ENCODE results near the gene ST3GAL6. TPM values are rescaled to one million over a fixed set of nuclear protein-coding genes. Genes with fewer than 3 reads are reported as not detected.

ST3GAL6 gene
- polyA plus RNA-seq, 1 donor from 2014 or later = not detected

GRCh38 chr3:98793971-98794370 lies 30.8 kb downstream of the ST3GAL6 start:
- Mint-ChIP-seq H3K9me3 (no peaks in the 10 kb centered on the region), H3K4me1 (no peaks in the 10 kb centered on the region), H3K27me3 (no peaks in the 10 kb centered on the region), H3K36me3 (no peaks in the 10 kb centered on the region), H3K4me3 (no peak overlapping the region), H3K27ac (no peak overlapping the region)

GRCh38 chr3:98796334-98796733 lies 33.2 kb downstream of the ST3GAL6 start:
- H3K36me3 Mint-ChIP-seq = no peaks in the 10 kb centered on the region
- H3K27me3 Mint-ChIP-seq = no peaks in the 10 kb centered on the region
- H3K4me3 Mint-ChIP-seq = no peak overlapping the region
- no peaks in the 10 kb centered on the region for H3K9me3 Mint-ChIP-seq
- H3K4me1 Mint-ChIP-seq = no peaks in the 10 kb centered on the region
- no peak overlapping the region for H3K27ac Mint-ChIP-seq

DNA sequence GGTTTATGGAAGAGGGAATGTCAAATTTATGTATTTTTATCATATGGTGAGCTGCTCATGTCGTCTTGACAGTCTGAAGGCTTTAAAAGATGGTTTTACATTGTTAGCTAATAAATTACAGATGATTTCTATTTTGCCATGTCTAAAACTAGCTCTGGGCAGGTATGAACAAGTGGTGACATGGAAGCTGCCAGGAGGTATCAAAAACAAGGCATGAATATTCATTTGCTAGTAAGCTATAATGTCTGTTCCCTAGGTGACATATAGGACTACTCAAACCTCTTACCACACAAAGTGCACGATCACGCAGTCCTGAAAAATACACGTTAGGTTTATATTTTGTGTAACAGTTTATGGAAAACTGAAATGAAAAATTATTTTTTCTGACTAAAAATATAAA lies 34.8 kb downstream of the ST3GAL6 start:
- no peaks in the 10 kb centered on the region for H3K9me3 Mint-ChIP-seq
- H3K27me3 Mint-ChIP-seq = no peaks in the 10 kb centered on the region
- no peaks in the 10 kb centered on the region for H3K4me1 Mint-ChIP-seq
- H3K27ac Mint-ChIP-seq = no peak overlapping the region
- H3K36me3 Mint-ChIP-seq = no peaks in the 10 kb centered on the region
- H3K4me3 Mint-ChIP-seq = no peak overlapping the region

GRCh38 chr3:98798820-98799219 lies 35.7 kb downstream of the ST3GAL6 start:
- Mint-ChIP-seq H3K4me1 (no peaks in the 10 kb centered on the region), H3K27ac (no peak overlapping the region), H3K4me3 (no peak overlapping the region), H3K27me3 (no peaks in the 10 kb centered on the region), H3K36me3 (no peaks in the 10 kb centered on the region), H3K9me3 (no peaks in the 10 kb centered on the region)

DNA sequence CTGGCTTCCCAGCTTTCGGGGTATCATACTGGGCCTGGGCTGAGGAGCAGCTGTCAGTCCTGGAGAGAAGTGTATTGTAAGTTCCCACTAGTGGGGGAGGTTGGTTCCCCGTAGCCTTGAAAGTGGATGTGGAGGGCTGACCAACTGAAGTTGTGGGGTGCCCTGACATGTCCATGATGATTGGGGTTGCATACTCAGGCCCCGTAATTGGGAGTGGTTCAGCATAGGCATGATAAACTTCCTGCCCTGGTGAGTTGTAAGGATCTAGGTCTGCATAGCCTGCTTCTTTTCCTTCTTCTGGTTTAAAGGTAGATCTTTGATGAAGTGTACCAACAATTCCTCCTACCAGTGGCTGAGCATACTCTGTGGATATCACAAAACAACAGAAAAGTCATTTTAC lies 36.3 kb downstream of the ST3GAL6 start:
- Mint-ChIP-seq H3K4me3 (no peak overlapping the region), H3K9me3 (no peaks in the 10 kb centered on the region)

DNA sequence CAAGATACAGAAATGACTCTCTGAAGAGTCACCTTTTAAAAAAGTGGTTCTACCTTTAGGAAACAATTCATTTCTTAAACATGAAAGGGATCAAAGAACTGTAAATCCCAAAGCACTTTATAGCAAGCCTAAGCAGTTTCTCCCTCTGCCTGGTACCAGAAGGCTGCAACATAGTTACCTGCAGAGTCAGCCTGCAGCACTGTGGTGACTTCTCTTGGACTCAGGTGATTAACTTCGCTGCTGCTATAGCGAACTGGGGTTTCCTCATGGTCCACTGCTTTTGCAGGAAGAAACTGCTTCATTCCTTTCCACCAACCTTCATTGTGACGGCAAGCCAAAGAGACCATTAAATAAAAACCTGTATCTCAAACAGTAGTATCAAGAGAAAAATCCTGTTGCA lies 37.3 kb downstream of the ST3GAL6 start:
- H3K9me3 Mint-ChIP-seq = no peaks in the 10 kb centered on the region
- no peaks in the 10 kb centered on the region for H3K4me1 Mint-ChIP-seq
- H3K4me3 Mint-ChIP-seq = no peak overlapping the region
- H3K27me3 Mint-ChIP-seq = no peaks in the 10 kb centered on the region
- H3K36me3 Mint-ChIP-seq = no peaks in the 10 kb centered on the region
- no peak overlapping the region for H3K27ac Mint-ChIP-seq

More for the DNA sequence above, 36.3 kb downstream of the ST3GAL6 start:
- no peaks in the 10 kb centered on the region for H3K27me3 Mint-ChIP-seq
- H3K36me3 Mint-ChIP-seq = no peaks in the 10 kb centered on the region
- H3K27ac Mint-ChIP-seq = no peak overlapping the region
- H3K4me1 Mint-ChIP-seq = no peaks in the 10 kb centered on the region

GRCh38 chr3:98801043-98801747 lies 38.1 kb downstream of the ST3GAL6 start:
- Mint-ChIP-seq H3K4me1 (no peaks in the 10 kb centered on the region), H3K9me3 (no peaks in the 10 kb centered on the region), H3K4me3 (peak overlapping the region in 1 of 4 donors; percentile 49), H3K27ac (peak overlapping the region in 1 of 3 donors; percentile 5), H3K27me3 (no peaks in the 10 kb centered on the region), H3K36me3 (no peaks in the 10 kb centered on the region)

DNA sequence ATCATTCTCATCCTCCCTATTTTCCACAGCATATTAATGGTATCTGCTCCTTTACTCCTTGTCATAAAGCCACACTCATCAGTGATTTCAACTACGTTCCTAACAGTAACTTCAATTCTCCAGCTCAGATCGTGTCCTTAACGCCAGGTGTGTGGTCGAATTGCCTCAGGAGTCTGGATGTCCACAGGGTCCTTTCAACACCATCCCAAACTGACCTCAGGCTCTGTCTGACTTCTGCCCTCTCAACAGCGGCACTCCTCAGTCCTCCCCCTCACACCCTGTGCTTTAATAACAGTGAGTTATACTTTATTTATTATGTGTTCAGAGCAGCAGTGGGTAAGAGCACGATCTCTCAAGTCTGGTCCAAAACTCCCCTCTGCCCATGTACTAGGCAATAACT lies 42.4 kb downstream of the ST3GAL6 start:
- peaks cover 1% of the 10 kb centered on the region for H3K36me3 Mint-ChIP-seq
- H3K27ac Mint-ChIP-seq = no peak overlapping the region
- H3K4me3 Mint-ChIP-seq = no peak overlapping the region
- H3K27me3 Mint-ChIP-seq = no peaks in the 10 kb centered on the region
- H3K4me1 Mint-ChIP-seq = no peaks in the 10 kb centered on the region
- no peaks in the 10 kb centered on the region for H3K9me3 Mint-ChIP-seq

- no peak overlapping the region for H3K4me3 Mint-ChIP-seq
- H3K4me1 Mint-ChIP-seq = no peaks in the 10 kb centered on the region
- H3K27ac Mint-ChIP-seq = no peak overlapping the region
- H3K36me3 Mint-ChIP-seq = peaks cover 1% of the 10 kb centered on the region
- H3K9me3 Mint-ChIP-seq = no peaks in the 10 kb centered on the region
- H3K27me3 Mint-ChIP-seq = no peaks in the 10 kb centered on the region
Measured at GRCh38 chr3:98806521-98806920, 43.4 kb downstream of the ST3GAL6 start.

- no peak overlapping the region for H3K4me3 Mint-ChIP-seq
- no peaks in the 10 kb centered on the region for H3K27me3 Mint-ChIP-seq
- no peak overlapping the region for H3K27ac Mint-ChIP-seq
- H3K9me3 Mint-ChIP-seq = no peaks in the 10 kb centered on the region
- H3K4me1 Mint-ChIP-seq = no peaks in the 10 kb centered on the region
- H3K36me3 Mint-ChIP-seq = peaks cover 1% of the 10 kb centered on the region
Measured at GRCh38 chr3:98807011-98807410, 43.9 kb downstream of the ST3GAL6 start.

GRCh38 chr3:98807561-98807960 lies 44.4 kb downstream of the ST3GAL6 start:
- no peak overlapping the region for H3K4me3 Mint-ChIP-seq

GRCh38 chr3:98808071-98808470 lies 44.9 kb downstream of the ST3GAL6 start:
- H3K27ac Mint-ChIP-seq = no peak overlapping the region
- H3K4me3 Mint-ChIP-seq = no peak overlapping the region
- no peaks in the 10 kb centered on the region for H3K27me3 Mint-ChIP-seq
- H3K36me3 Mint-ChIP-seq = peaks cover 1% of the 10 kb centered on the region
- H3K9me3 Mint-ChIP-seq = no peaks in the 10 kb centered on the region
- H3K4me1 Mint-ChIP-seq = no peaks in the 10 kb centered on the region

More at GRCh38 chr3:98807561-98807960, 44.4 kb downstream of the ST3GAL6 start:
- H3K36me3 Mint-ChIP-seq = peaks cover 1% of the 10 kb centered on the region
- no peak overlapping the region for H3K27ac Mint-ChIP-seq
- no peaks in the 10 kb centered on the region for H3K9me3 Mint-ChIP-seq
- H3K4me1 Mint-ChIP-seq = no peaks in the 10 kb centered on the region
- no peaks in the 10 kb centered on the region for H3K27me3 Mint-ChIP-seq

DNA sequence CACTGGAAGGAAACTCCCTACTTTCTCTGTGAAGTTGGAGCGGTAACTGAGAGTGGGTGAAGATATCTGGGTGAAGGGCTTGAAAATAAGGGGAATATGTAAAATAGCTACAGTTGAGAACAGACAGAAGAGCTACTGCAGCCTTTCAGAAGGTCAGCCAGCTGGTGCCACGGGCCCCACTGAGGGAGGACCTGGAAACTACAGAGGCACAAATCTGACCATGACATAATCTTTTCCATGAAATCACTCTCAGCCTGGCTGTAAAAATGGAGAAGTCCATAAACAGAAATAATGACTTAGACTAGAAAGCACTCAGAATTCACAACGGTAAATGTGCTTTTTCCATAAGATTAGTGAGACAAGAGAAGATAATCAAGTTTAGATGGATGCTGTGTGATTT lies 46.4 kb downstream of the ST3GAL6 start:
- Mint-ChIP-seq H3K36me3 (peaks cover 1% of the 10 kb centered on the region), H3K27me3 (no peaks in the 10 kb centered on the region), H3K9me3 (no peaks in the 10 kb centered on the region), H3K27ac (no peak overlapping the region), H3K4me3 (no peak overlapping the region), H3K4me1 (no peaks in the 10 kb centered on the region)

GRCh38 chr3:98811048-98811447 lies 47.9 kb downstream of the ST3GAL6 start:
- H3K36me3 Mint-ChIP-seq = peaks cover 1% of the 10 kb centered on the region
- H3K9me3 Mint-ChIP-seq = no peaks in the 10 kb centered on the region
- no peak overlapping the region for H3K27ac Mint-ChIP-seq
- no peaks in the 10 kb centered on the region for H3K27me3 Mint-ChIP-seq
- no peak overlapping the region for H3K4me3 Mint-ChIP-seq
- no peaks in the 10 kb centered on the region for H3K4me1 Mint-ChIP-seq

GRCh38 chr3:98812851-98813374 lies 49.8 kb downstream of the ST3GAL6 start:
- H3K9me3 Mint-ChIP-seq = no peaks in the 10 kb centered on the region
- H3K36me3 Mint-ChIP-seq = peaks cover 1% of the 10 kb centered on the region
- no peak overlapping the region for H3K27ac Mint-ChIP-seq
- H3K4me3 Mint-ChIP-seq = no peak overlapping the region
- no peaks in the 10 kb centered on the region for H3K27me3 Mint-ChIP-seq
- H3K4me1 Mint-ChIP-seq = no peaks in the 10 kb centered on the region

DNA sequence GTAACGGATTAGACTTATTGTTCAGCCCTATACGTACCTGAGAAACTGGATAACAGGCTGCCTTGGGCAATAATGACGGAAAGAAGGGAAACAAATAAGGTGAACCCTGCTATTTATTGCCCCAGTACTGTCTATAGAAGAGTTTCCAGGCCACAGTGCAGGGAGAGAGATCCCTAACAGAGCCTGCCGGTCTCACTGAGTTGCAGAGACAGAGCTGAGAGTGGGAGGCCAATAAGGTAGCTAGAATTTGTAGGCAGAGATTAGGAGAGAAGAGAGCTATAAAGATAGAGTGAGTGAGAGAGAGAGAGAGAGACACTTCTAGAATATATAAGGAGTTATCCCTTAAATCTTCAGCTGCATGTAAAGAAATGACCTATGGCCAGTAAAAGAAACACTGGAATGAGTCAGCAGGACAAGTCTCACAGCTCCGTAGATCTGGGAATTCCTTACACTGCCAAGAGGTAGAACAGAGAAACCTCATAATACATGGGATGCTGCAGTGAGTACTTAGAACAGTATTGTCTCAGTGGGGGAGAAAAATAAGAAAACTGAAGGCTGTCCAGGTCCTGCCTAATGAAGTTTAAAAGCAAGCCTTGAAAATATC lies 51.8 kb downstream of the ST3GAL6 start:
- no peaks in the 10 kb centered on the region for H3K9me3 Mint-ChIP-seq
- no peak overlapping the region for H3K27ac Mint-ChIP-seq
- no peaks in the 10 kb centered on the region for H3K36me3 Mint-ChIP-seq
- no peaks in the 10 kb centered on the region for H3K27me3 Mint-ChIP-seq
- H3K4me3 Mint-ChIP-seq = no peak overlapping the region
- H3K4me1 Mint-ChIP-seq = no peaks in the 10 kb centered on the region

Data from IgD-negative memory B cell (primary cell).